Measurements from ENCODE around the gene ZBTB21.
"Not testable (repeated sequence)": the region's sequence is repeated elsewhere in the genome, so short reads cannot be mapped to it uniquely, and the experiment has no call there.

The ZBTB21 gene

GRCh38 chr21:41965461-41966013 lies 44.6 kb downstream of the ZBTB21 start:
- DNase-seq = no peak

- no peak for DNase-seq
Measured at GRCh38 chr21:41965045-41965444, 45.1 kb downstream of the ZBTB21 start.

- no peak for DNase-seq
Measured at GRCh38 chr21:41964171-41964570, 46.0 kb downstream of the ZBTB21 start.

GRCh38 chr21:41962425-41962966 lies 47.7 kb downstream of the ZBTB21 start:
- DNase-seq = no peak

GRCh38 chr21:41961753-41962152 lies 48.4 kb downstream of the ZBTB21 start:
- DNase-seq = no peak

- no peak for DNase-seq
Measured at GRCh38 chr21:41961282-41961701, 48.9 kb downstream of the ZBTB21 start.

GRCh38 chr21:41960386-41960785 lies 49.8 kb downstream of the ZBTB21 start:
- DNase-seq = no peak

GRCh38 chr21:41959697-41960096 lies 50.5 kb downstream of the ZBTB21 start:
- DNase-seq = not testable (repeated sequence)

GRCh38 chr21:41958886-41959563 lies 51.1 kb downstream of the ZBTB21 start:
- no peak for DNase-seq

- no peak for DNase-seq
Measured at GRCh38 chr21:41957991-41958766, 52.0 kb downstream of the ZBTB21 start.

- no peak for DNase-seq
Measured at GRCh38 chr21:41956926-41957729, 53.0 kb downstream of the ZBTB21 start.

- DNase-seq = no peak
Measured at GRCh38 chr21:41955516-41955915, 54.6 kb downstream of the ZBTB21 start.

- DNase-seq = no peak
Measured at GRCh38 chr21:41954654-41955499, 55.3 kb downstream of the ZBTB21 start.

- DNase-seq = no peak
Measured at GRCh38 chr21:41953831-41954653, 56.1 kb downstream of the ZBTB21 start, which contains the start of gene C2CD2. Gene C2CD2, minus strand, starts transcription at chr21:41954018. Its CDS starts 370 bp downstream, at chr21:41953648.

- no peak for DNase-seq
Measured at GRCh38 chr21:41953249-41953830, 56.8 kb downstream of the ZBTB21 start.

- DNase-seq = no peak
Measured at GRCh38 chr21:41952568-41953248, 57.5 kb downstream of the ZBTB21 start.

GRCh38 chr21:41951876-41952567 lies 58.1 kb downstream of the ZBTB21 start:
- no peak for DNase-seq

- DNase-seq = no peak
Measured at GRCh38 chr21:41950941-41951351, 59.2 kb downstream of the ZBTB21 start.

GRCh38 chr21:41949631-41950030 lies 60.5 kb downstream of the ZBTB21 start:
- DNase-seq = not testable (repeated sequence)
